LNCAP (cell line): ENCODE results near the gene ARHGDIG.

ENCODE experiments used
- CTCF ChIP-seq: fragments of 450-650 bp; IDR thresholded peaks from 2 replicates; pipeline ENCODE4 v1.5.1; 2017; ENCODE audit warnings: mild to moderate bottlenecking

The ARHGDIG gene

GRCh38 chr16:301235-301634 is 20.8 kb downstream of the ARHGDIG start:
- no peak for TF ChIP-seq CTCF

GRCh38 chr16:301950-302349 is 21.6 kb downstream of the ARHGDIG start:
- no peak for TF ChIP-seq CTCF

DNA sequence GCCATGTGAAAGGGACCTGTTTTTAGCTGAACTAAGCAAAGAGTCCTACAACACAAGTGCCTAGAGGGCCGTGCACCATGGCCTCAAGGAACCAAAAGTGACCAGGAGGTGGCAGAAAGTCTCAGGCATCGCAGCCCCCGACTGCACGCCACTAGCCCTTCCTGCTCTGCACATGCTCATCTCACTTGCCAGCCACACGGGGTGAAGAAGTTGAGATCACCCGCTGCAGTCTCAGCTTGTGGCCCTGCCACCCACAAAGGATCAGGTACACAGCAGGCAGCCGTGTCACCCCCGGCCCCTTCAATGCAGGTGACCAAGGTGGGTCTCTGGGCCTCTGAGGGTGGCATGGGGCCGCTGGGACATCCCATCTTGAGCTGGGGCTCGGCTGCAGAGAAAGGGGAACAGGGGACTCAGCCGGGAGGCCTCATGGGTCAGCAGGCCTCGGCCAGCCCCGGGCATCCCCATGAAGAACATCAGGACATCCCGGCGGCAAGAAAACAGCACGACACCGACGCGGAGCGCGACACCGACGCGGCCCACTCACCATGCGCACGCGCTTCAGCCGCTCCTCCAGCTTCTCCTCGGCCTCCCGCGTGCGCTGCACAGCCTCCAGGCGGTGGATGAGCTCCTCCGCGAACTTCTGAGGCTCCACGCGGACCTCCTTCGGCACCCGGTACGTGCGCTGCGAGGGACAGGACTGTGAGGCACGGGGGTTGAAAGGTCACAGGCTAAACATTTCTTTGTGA is 23.5 kb downstream of the ARHGDIG start:
- TF ChIP-seq CTCF = no peak

GRCh38 chr16:305916-306626 is 25.7 kb downstream of the ARHGDIG start:
- no peak for TF ChIP-seq CTCF

- TF ChIP-seq CTCF = no peak
Observed at GRCh38 chr16:306911-307370, 26.6 kb downstream of the ARHGDIG start.

DNA sequence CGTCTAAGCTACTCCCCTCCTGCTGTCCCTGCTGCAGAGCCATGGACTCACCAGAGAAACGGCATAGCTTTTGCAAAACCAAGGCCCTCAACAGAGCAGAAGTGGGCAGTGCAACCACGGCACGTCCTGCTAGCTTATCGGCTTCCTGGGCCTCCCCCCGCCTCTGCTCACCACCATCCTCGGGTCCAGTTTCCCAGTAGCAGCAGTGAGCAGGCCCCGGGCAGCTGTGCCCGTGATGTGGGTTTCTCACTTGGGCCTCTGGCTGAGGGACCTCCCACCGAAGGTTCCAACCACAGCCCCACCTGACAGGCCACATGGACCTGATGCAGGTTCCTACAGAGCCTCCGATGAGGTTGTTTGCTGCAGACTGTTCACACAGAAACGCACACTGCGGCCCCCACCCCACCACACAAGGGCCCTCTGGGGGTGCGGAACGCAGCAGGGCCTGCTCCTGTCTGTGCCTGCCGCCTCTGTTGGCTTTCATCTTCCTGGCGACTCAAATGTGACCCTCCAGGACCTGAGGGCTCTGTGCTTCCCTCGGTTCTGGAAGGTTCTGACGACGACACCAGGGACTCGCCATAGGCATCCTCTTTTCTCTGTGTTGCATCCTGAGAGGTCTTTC is 27.4 kb downstream of the ARHGDIG start:
- no peak for TF ChIP-seq CTCF

GRCh38 chr16:309476-309875 is 29.1 kb downstream of the ARHGDIG start:
- no peak for TF ChIP-seq CTCF
